Measurements from ENCODE around the gene MAN2A2.
"Not testable (repeated sequence)": the region's sequence is repeated elsewhere in the genome, so short reads cannot be mapped to it uniquely, and the experiment has no call there.

Gene MAN2A2

GRCh38 chr15:90871716-90872485, 31.2 kb upstream of the MAN2A2 start:
- DNase-seq (ENCODE audit: low spot score): no peak

- no peak for DNase-seq (ENCODE audit: low spot score)
Measured at GRCh38 chr15:90872486-90873184, 30.5 kb upstream of the MAN2A2 start.

- no peak for DNase-seq (ENCODE audit: low spot score)
Measured at GRCh38 chr15:90873488-90873997, 29.6 kb upstream of the MAN2A2 start.

GRCh38 chr15:90873998-90874605, 29.0 kb upstream of the MAN2A2 start:
- no peak for DNase-seq (ENCODE audit: low spot score)

GRCh38 chr15:90874986-90875385, 28.1 kb upstream of the MAN2A2 start:
- not testable (repeated sequence) for DNase-seq (ENCODE audit: low spot score)

- no peak for DNase-seq (ENCODE audit: low spot score)
Measured at GRCh38 chr15:90875549-90875981, 27.5 kb upstream of the MAN2A2 start.

GRCh38 chr15:90876046-90876445, 27.1 kb upstream of the MAN2A2 start:
- DNase-seq (ENCODE audit: low spot score): no peak

GRCh38 chr15:90876512-90877170, 26.5 kb upstream of the MAN2A2 start:
- no peak for DNase-seq (ENCODE audit: low spot score)

- no peak for DNase-seq (ENCODE audit: low spot score)
Measured at GRCh38 chr15:90877315-90877714, 25.8 kb upstream of the MAN2A2 start.

GRCh38 chr15:90877996-90878395, 25.1 kb upstream of the MAN2A2 start:
- DNase-seq (ENCODE audit: low spot score): no peak

GRCh38 chr15:90878660-90879059, 24.4 kb upstream of the MAN2A2 start:
- DNase-seq (ENCODE audit: low spot score): no peak

- no peak for DNase-seq (ENCODE audit: low spot score)
Measured at GRCh38 chr15:90879730-90880366, 23.3 kb upstream of the MAN2A2 start.

GRCh38 chr15:90880381-90881145, 22.5 kb upstream of the MAN2A2 start:
- DNase-seq (ENCODE audit: low spot score): no peak

GRCh38 chr15:90881181-90881977, 21.7 kb upstream of the MAN2A2 start:
- DNase-seq (ENCODE audit: low spot score): no peak

GRCh38 chr15:90881978-90882721, 21.0 kb upstream of the MAN2A2 start:
- no peak for DNase-seq (ENCODE audit: low spot score)

- no peak for DNase-seq (ENCODE audit: low spot score)
Measured at GRCh38 chr15:90882781-90883525, 20.1 kb upstream of the MAN2A2 start.

- DNase-seq (ENCODE audit: low spot score): no peak
Measured at GRCh38 chr15:90883526-90883975, 19.6 kb upstream of the MAN2A2 start.

GRCh38 chr15:90883976-90884718, 19.0 kb upstream of the MAN2A2 start, which contains the start of gene FES:
FES (plus strand) TSS chr15:90884504; CDS start chr15:90885046, 542 bp downstream.
- peak; percentile 85 for DNase-seq (ENCODE audit: low spot score)
